Measurements from ENCODE around the gene CT55. TPM values are rescaled to one million over a fixed set of nuclear protein-coding genes. Genes with fewer than 3 reads are reported as not detected.

CT55 gene
- total RNA-seq, 1 experiment from 2014 or later = 0.24 TPM

- TF ChIP-seq CTCF (IDR thresholded peaks at IDR 0.05) (0 out of 2 replicates have a peak, but pooled peaks have one; percentile 46), ELF4 (CRISPR knock-in tag; IDR thresholded peaks at IDR 0.05; ENCODE audit: low read depth) (no peak)
- no peaks in the 10 kb centered on the region for H3K36me3 Mint-ChIP-seq
- ATAC-seq (peak; percentile 80), DNase-seq (ENCODE audit: low spot score) (peak; percentile 39)
- H3K27me3 Mint-ChIP-seq (ENCODE audit: low read depth) = no peaks in the 10 kb centered on the region; the same call in 1 of the 2 replicates
- no peak overlapping the region for H3K4me3 Mint-ChIP-seq
- H3K4me1 Mint-ChIP-seq = no peaks in the 10 kb centered on the region
- CTCF ChIA-PET = interaction anchor here (0.6 to 2.7 kb wide), 11 partner anchors 15 to 431 kb away, joined by 3 to 39 read pairs (median 3); partner anchors contain the start of genes CT55 and SMIM10
- POLR2A ChIA-PET = no interaction called here
- no peaks in the 10 kb centered on the region for H3K9me3 Mint-ChIP-seq
- H3K27ac Mint-ChIP-seq = no peak overlapping the region
These were observed 59.0 kb downstream of the CT55 start for GRCh38 chrX:135112096-135112729.

GRCh38 chrX:135109554-135109953, 61.6 kb downstream of the CT55 start:
- POLR2A ChIA-PET = no interaction called here

More at GRCh38 chrX:135109554-135109953, 61.6 kb downstream of the CT55 start:
- no peaks in the 10 kb centered on the region; the same call in 1 of the 2 replicates for H3K27me3 Mint-ChIP-seq (ENCODE audit: low read depth)
- CTCF ChIA-PET = no interaction called here
- no peak for DNase-seq (ENCODE audit: low spot score)
- TF ChIP-seq, protein P1, sequence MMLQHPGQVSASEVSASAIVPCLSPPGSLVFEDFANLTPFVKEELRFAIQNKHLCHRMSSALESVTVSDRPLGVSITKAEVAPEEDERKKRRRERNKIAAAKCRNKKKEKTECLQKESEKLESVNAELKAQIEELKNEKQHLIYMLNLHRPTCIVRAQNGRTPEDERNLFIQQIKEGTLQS (CRISPR knock-in tag; conservative IDR thresholded peaks at IDR 0.05) = no peak
- TF ChIP-seq, protein P2, sequence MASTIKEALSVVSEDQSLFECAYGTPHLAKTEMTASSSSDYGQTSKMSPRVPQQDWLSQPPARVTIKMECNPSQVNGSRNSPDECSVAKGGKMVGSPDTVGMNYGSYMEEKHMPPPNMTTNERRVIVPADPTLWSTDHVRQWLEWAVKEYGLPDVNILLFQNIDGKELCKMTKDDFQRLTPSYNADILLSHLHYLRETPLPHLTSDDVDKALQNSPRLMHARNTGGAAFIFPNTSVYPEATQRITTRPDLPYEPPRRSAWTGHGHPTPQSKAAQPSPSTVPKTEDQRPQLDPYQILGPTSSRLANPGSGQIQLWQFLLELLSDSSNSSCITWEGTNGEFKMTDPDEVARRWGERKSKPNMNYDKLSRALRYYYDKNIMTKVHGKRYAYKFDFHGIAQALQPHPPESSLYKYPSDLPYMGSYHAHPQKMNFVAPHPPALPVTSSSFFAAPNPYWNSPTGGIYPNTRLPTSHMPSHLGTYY (CRISPR knock-in tag; IDR thresholded peaks at IDR 0.05) = no peak
- TF ChIP-seq CREB1 (CRISPR knock-in tag; IDR thresholded peaks at IDR 0.05) (no peak), NFYB (CRISPR knock-in tag; conservative IDR thresholded peaks at IDR 0.05; ENCODE audit: low read depth) (no peak), SOX15 (CRISPR knock-in tag; IDR thresholded peaks at IDR 0.05) (no peak), ZBTB21 (CRISPR knock-in tag; IDR thresholded peaks at IDR 0.05; ENCODE audit: borderline replicate concordance) (no peak), TP53 (CRISPR knock-in tag; IDR thresholded peaks at IDR 0.05) (no peak), CBFB (CRISPR knock-in tag; IDR thresholded peaks at IDR 0.05; ENCODE audit: low read depth) (no peak), IRF2 (CRISPR knock-in tag; IDR thresholded peaks at IDR 0.05; ENCODE audit: borderline replicate concordance, low read depth) (no peak), HMGA2 (CRISPR knock-in tag; IDR thresholded peaks at IDR 0.05) (no peak), SP1 (CRISPR knock-in tag; conservative IDR thresholded peaks at IDR 0.05) (no peak)
- H3K36me3 Mint-ChIP-seq = no peaks in the 10 kb centered on the region
- no peak overlapping the region for H3K27ac Mint-ChIP-seq
- no peak for ATAC-seq
- H3K4me1 Mint-ChIP-seq = no peaks in the 10 kb centered on the region
- peaks cover 4% of the 10 kb centered on the region; the same call in 1 of the 2 replicates for H3K9me3 Mint-ChIP-seq
- no peak overlapping the region for H3K4me3 Mint-ChIP-seq

Other genes with a start within 250 kb of the CT55 start
- gene SMIM10, start 180.4 kb downstream of the CT55 start, total RNA-seq (2021) = 1.3 to 1.8 TPM (median 1.5 TPM) in 3 replicates
- 5.7 to 7.8 TPM (median 6.6 TPM) in 3 replicates for gene RTL8B, start 148.9 kb downstream of the CT55 start, total RNA-seq (2021)
- gene RTL8C, start 139.0 kb downstream of the CT55 start, total RNA-seq (2021) = 63.9 to 68.4 TPM (median 65.4 TPM) in 3 replicates
- 38.1 to 49.5 TPM (median 43.1 TPM) in 3 replicates for gene RTL8A, start 119.3 kb downstream of the CT55 start, total RNA-seq (2021)
- 5.0 to 5.4 TPM (median 5.4 TPM) in 3 replicates for gene SMIM10L2B, start 72.7 kb downstream of the CT55 start, total RNA-seq (2021)
- gene ETDB, start 50.9 kb downstream of the CT55 start, total RNA-seq (2021) = not detected in 3 replicates
- gene ETDA, start 80.7 kb upstream of the CT55 start, total RNA-seq (2021) = not detected in 3 replicates
- gene ETDC, start 138.1 kb upstream of the CT55 start, total RNA-seq (2021) = not detected in 3 replicates
- gene ZNF75D, start 172.7 kb upstream of the CT55 start, total RNA-seq (2021) = 4.5 to 4.9 TPM (median 4.7 TPM) in 3 replicates
- gene ZNF449, start 173.4 kb upstream of the CT55 start, total RNA-seq (2021) = 5.2 to 6.2 TPM (median 5.7 TPM) in 3 replicates

Measured in WTC11 (cell line).